Subcutaneous abdominal adipose tissue (tissue), 5 donors: ENCODE results near the gene DUSP3.

Experiments used
- H3K27ac ChIP-seq: one replicate; pipeline ENCODE4 v1.7.0; 2013; ENCODE audit warnings: low read depth, mild to moderate bottlenecking, inconsistent platforms, low read length, moderate library complexity
- H3K27me3 ChIP-seq, 5 donors: one replicate each; pipeline ENCODE4 v1.7.0; 2013; ENCODE audit warnings: low read length in 5 of 5, inconsistent platforms in 1 of 5; ENCODE audit not compliant: control insufficient read depth in 5 of 5, insufficient read depth in 4 of 5
- H3K36me3 ChIP-seq, 5 donors: one replicate each; pipeline ENCODE4 v1.7.0; 2013; ENCODE audit warnings: low read length in 5 of 5; ENCODE audit not compliant: control insufficient read depth in 5 of 5, insufficient read depth in 5 of 5
- H3K4me1 ChIP-seq, 5 donors: one replicate each; pipeline ENCODE4 v1.7.0; 2013; ENCODE audit warnings: low read length in 5 of 5, mild to moderate bottlenecking in 3 of 5, moderate library complexity in 1 of 5; ENCODE audit not compliant: control insufficient read depth in 5 of 5, insufficient read depth in 5 of 5
- H3K4me3 ChIP-seq, 5 donors: one replicate each; pipeline ENCODE4 v1.7.0; 2013; ENCODE audit warnings: low read length in 5 of 5, low read depth in 1 of 5
- H3K9ac ChIP-seq, 5 donors: one replicate each; pipeline ENCODE4 v1.7.0; 2013; ENCODE audit warnings: low read length in 5 of 5, mild to moderate bottlenecking in 4 of 5, moderate library complexity in 3 of 5
- H3K9me3 ChIP-seq, 5 donors: one replicate each; pipeline ENCODE4 v1.7.0; 2013; ENCODE audit warnings: low read length in 5 of 5; ENCODE audit not compliant: control insufficient read depth in 5 of 5
- donor health status: healthy.
- donor health status: healthy.
- donor health status: healthy.
- donor health status: healthy.
- donor health status: healthy.

The DUSP3 gene

GRCh38 chr17:43759836-43760235, 18.9 kb downstream of the DUSP3 start:
- Histone ChIP-seq H3K27ac (no peak overlapping the region), H3K9ac (no peak overlapping the region), H3K4me1 (peaks cover 0 to 17% (median 14%) of the 10 kb centered on the region in 5 donors), H3K9me3 (no peaks in the 10 kb centered on the region), H3K27me3 (peaks cover 24 to 32% (median 30%) of the 10 kb centered on the region in 5 donors), H3K4me3 (no peak overlapping the region), H3K36me3 (no peaks in the 10 kb centered on the region)

- peaks cover 0 to 14% (median 10%) of the 10 kb centered on the region in 5 donors for H3K4me1 ChIP-seq
These were observed 20.1 kb downstream of the DUSP3 start, which contains the start of gene SOST for GRCh38 chr17:43758497-43759174. Gene SOST, minus strand, starts transcription at chr17:43758791. Its CDS starts 50 bp downstream, at chr17:43758741.

GRCh38 chr17:43758086-43758485, 20.7 kb downstream of the DUSP3 start:
- Histone ChIP-seq H3K9me3 (no peaks in the 10 kb centered on the region), H3K27me3 (peaks cover 24 to 39% (median 36%) of the 10 kb centered on the region in 5 donors), H3K36me3 (no peaks in the 10 kb centered on the region), H3K4me1 (peaks cover 0 to 14% (median 10%) of the 10 kb centered on the region in 5 donors), H3K27ac (no peak overlapping the region), H3K9ac (no peak overlapping the region), H3K4me3 (no peak overlapping the region)

More at GRCh38 chr17:43758497-43759174, 20.1 kb downstream of the DUSP3 start, which contains the start of gene SOST:
- no peaks in the 10 kb centered on the region for H3K9me3 ChIP-seq
- H3K27ac ChIP-seq = no peak within 1 kb of the TSS
- H3K36me3 ChIP-seq = no peaks in the 10 kb centered on the region
- H3K27me3 ChIP-seq = peaks cover 24 to 39% (median 36%) of the 10 kb centered on the region in 5 donors
- no peak within 1 kb of the TSS for H3K9ac ChIP-seq
- no peak within 1 kb of the TSS for H3K4me3 ChIP-seq

- no peak overlapping the region for H3K9ac ChIP-seq
- no peaks in the 10 kb centered on the region for H3K36me3 ChIP-seq
- peaks cover 0 to 14% (median 10%) of the 10 kb centered on the region in 5 donors for H3K4me1 ChIP-seq
- H3K27me3 ChIP-seq = peaks cover 24 to 40% (median 36%) of the 10 kb centered on the region in 5 donors
- H3K9me3 ChIP-seq = no peaks in the 10 kb centered on the region
- H3K4me3 ChIP-seq = no peak overlapping the region
- H3K27ac ChIP-seq = no peak overlapping the region
These were observed 21.6 kb downstream of the DUSP3 start for GRCh38 chr17:43757171-43757660.

GRCh38 chr17:43756201-43756600, 22.6 kb downstream of the DUSP3 start:
- H3K9me3 ChIP-seq = no peaks in the 10 kb centered on the region
- H3K36me3 ChIP-seq = no peaks in the 10 kb centered on the region
- H3K27ac ChIP-seq = no peak overlapping the region
- H3K9ac ChIP-seq = no peak overlapping the region
- peaks cover 24 to 40% (median 36%) of the 10 kb centered on the region in 5 donors for H3K27me3 ChIP-seq
- peaks cover 0 to 14% (median 10%) of the 10 kb centered on the region in 5 donors for H3K4me1 ChIP-seq
- H3K4me3 ChIP-seq = no peak overlapping the region

GRCh38 chr17:43755389-43755875, 23.3 kb downstream of the DUSP3 start:
- H3K4me1 ChIP-seq = peaks cover 0 to 11% (median 10%) of the 10 kb centered on the region in 5 donors

GRCh38 chr17:43754947-43755346, 23.8 kb downstream of the DUSP3 start:
- Histone ChIP-seq H3K36me3 (no peaks in the 10 kb centered on the region), H3K27ac (no peak overlapping the region), H3K4me3 (peak overlapping the region in 3 of 5 donors; percentile 27 to 38 (median 28)), H3K4me1 (peaks cover 0 to 12% (median 10%) of the 10 kb centered on the region in 5 donors), H3K9me3 (no peaks in the 10 kb centered on the region), H3K27me3 (peaks cover 24 to 44% (median 38%) of the 10 kb centered on the region in 5 donors), H3K9ac (no peak overlapping the region)

More at GRCh38 chr17:43755389-43755875, 23.3 kb downstream of the DUSP3 start:
- no peaks in the 10 kb centered on the region for H3K36me3 ChIP-seq
- peak overlapping the region in 4 of 5 donors; percentile 27 to 48 (median 33) for H3K4me3 ChIP-seq
- H3K9me3 ChIP-seq = no peaks in the 10 kb centered on the region
- peaks cover 24 to 43% (median 36%) of the 10 kb centered on the region in 5 donors for H3K27me3 ChIP-seq
- no peak overlapping the region for H3K9ac ChIP-seq
- H3K27ac ChIP-seq = no peak overlapping the region

GRCh38 chr17:43753493-43754129, 25.2 kb downstream of the DUSP3 start:
- Histone ChIP-seq H3K4me3 (no peak overlapping the region), H3K9me3 (no peaks in the 10 kb centered on the region), H3K4me1 (peaks cover 0 to 19% (median 10%) of the 10 kb centered on the region in 5 donors), H3K9ac (no peak overlapping the region), H3K27ac (no peak overlapping the region), H3K27me3 (peaks cover 24 to 43% (median 38%) of the 10 kb centered on the region in 5 donors), H3K36me3 (no peaks in the 10 kb centered on the region)

GRCh38 chr17:43750153-43750552, 28.6 kb downstream of the DUSP3 start:
- Histone ChIP-seq H3K4me3 (no peak overlapping the region), H3K9ac (no peak overlapping the region), H3K27ac (no peak overlapping the region), H3K4me1 (peaks cover 0 to 24% (median 14%) of the 10 kb centered on the region in 5 donors), H3K27me3 (peaks cover 4 to 27% (median 17%) of the 10 kb centered on the region in 5 donors), H3K36me3 (no peaks in the 10 kb centered on the region), H3K9me3 (no peaks in the 10 kb centered on the region)
